HepG2 (cell line): ENCODE results near the gene PRSS22. TPM values are rescaled to one million over a fixed set of nuclear protein-coding genes. Genes with fewer than 3 reads are reported as not detected.
A peak's percentile ranks its signal among the peaks of the same experiment; 100 is the strongest.

Experiments
- CAMTA2 ChIP-seq: sonication (generic); formaldehyde crosslinking; IDR thresholded peaks from 2 replicates; pipeline ENCODE4 v1.4.0; 2020; ENCODE audit warnings: mild to moderate bottlenecking, missing genetic modification reagents, borderline replicate concordance
- GLI4 ChIP-seq: sonication (generic); formaldehyde crosslinking; IDR thresholded peaks from 2 replicates; pipeline ENCODE4 v1.5.1; 2020; ENCODE audit warnings: missing genetic modification reagents, mild to moderate bottlenecking, moderate library complexity, borderline replicate concordance
- KLF6 ChIP-seq: IDR thresholded peaks from 2 replicates; pipeline ENCODE4 v1.8.0; 2016; ENCODE audit warnings: missing biosample characterization, missing genetic modification reagents
- MTA1 ChIP-seq: sonication (generic); formaldehyde crosslinking; IDR thresholded peaks from 2 replicates; pipeline ENCODE4 v1.4.0; 2020; ENCODE audit warnings: missing genetic modification reagents, mild to moderate bottlenecking, borderline replicate concordance
- MYNN ChIP-seq: sonication (generic); formaldehyde crosslinking; IDR thresholded peaks from 2 replicates; pipeline ENCODE4 v1.4.0; 2020; ENCODE audit warnings: mild to moderate bottlenecking, low read depth, missing genetic modification reagents
- NCOR1 ChIP-seq: fragments of 200-600 bp; sonication (generic); IDR thresholded peaks from 2 replicates; pipeline ENCODE4 v1.7.0; 2017; ENCODE audit warnings: antibody characterized with exemption, low read length, borderline replicate concordance
- NR2F6 ChIP-seq, 2 experiments: IDR thresholded peaks; 2 replicates each; pipeline ENCODE4 v1.6.1; 2016; ENCODE audit warnings: antibody characterized with exemption in 1 of 2, mild to moderate bottlenecking in 1 of 2
- PLRG1 ChIP-seq: fragments of 450-650 bp; conservative IDR thresholded peaks from 2 replicates; pipeline ENCODE4 v1.6.1; 2016
- SALL1 ChIP-seq: sonication (generic); formaldehyde crosslinking; IDR thresholded peaks from 2 replicates; pipeline ENCODE4 v1.8.0; 2022; ENCODE audit warnings: mild to moderate bottlenecking, missing genetic modification reagents
- TIGD3 ChIP-seq: sonication (generic); formaldehyde crosslinking; IDR thresholded peaks from 2 replicates; pipeline ENCODE4 v1.5.1; 2020; ENCODE audit warnings: mild to moderate bottlenecking, missing genetic modification reagents, borderline replicate concordance
- ZBTB10 ChIP-seq: sonication (generic); formaldehyde crosslinking; IDR thresholded peaks from 2 replicates; pipeline ENCODE4 v1.4.0; 2020; ENCODE audit warnings: missing genetic modification reagents, borderline replicate concordance
- ZFP36L2 ChIP-seq: sonication (generic); formaldehyde crosslinking; IDR thresholded peaks from 2 replicates; pipeline ENCODE4 v1.4.0; 2020; ENCODE audit warnings: missing genetic modification reagents
- polyA plus RNA-seq, 8 experiments: library from polyadenylated mRNA; depleted of rRNA in 3 of 8; stranded (reverse) in 7 of 8; unstranded in 1 of 8; fragments of >200 nt; fragmentation: Illumina TruSeq in 4 of 8; extraction: Trizol in 4 of 8; gene quantifications; 2 replicates each; pipeline versions ENCODE4 v1.2.1 to v1.2.3, GENCODE V29; 2011 to 2016; ENCODE audit warnings: low read depth in 4 of 8, missing spikeins in 1 of 8, mixed read lengths in 1 of 8; ENCODE audit not compliant: insufficient read depth in 1 of 8
- total RNA-seq, 5 experiments: library from RNA; depleted of rRNA; stranded (reverse); fragments of >200 nt; fragmentation: Illumina TruSeq; extraction: Trizol; gene quantifications; 2 replicates each; pipeline ENCODE4 v1.2.3, GENCODE V29; 2016; ENCODE audit warnings: low read depth in 1 of 5
- TF ChIP-seq, protein P1 (sequence below), 2 experiments: sonication (generic) in 1 of 2; formaldehyde crosslinking in 1 of 2; IDR thresholded peaks; 2 replicates each; pipeline versions ENCODE4 v1.6.1 to v1.9.0; 2014 to 2022; ENCODE audit warnings: antibody characterized with exemption in 1 of 2, borderline replicate concordance in 1 of 2, inconsistent platforms in 1 of 2, low read depth in 1 of 2, missing genetic modification reagents in 1 of 2

Gene PRSS22
- total and polyA plus RNA-seq, 2 of the 13 experiments (the other 11 are each of a cell fraction or from before 2014, with no cell fraction given), result 0.24 to 0.32 TPM

- TF ChIP-seq, protein P1, sequence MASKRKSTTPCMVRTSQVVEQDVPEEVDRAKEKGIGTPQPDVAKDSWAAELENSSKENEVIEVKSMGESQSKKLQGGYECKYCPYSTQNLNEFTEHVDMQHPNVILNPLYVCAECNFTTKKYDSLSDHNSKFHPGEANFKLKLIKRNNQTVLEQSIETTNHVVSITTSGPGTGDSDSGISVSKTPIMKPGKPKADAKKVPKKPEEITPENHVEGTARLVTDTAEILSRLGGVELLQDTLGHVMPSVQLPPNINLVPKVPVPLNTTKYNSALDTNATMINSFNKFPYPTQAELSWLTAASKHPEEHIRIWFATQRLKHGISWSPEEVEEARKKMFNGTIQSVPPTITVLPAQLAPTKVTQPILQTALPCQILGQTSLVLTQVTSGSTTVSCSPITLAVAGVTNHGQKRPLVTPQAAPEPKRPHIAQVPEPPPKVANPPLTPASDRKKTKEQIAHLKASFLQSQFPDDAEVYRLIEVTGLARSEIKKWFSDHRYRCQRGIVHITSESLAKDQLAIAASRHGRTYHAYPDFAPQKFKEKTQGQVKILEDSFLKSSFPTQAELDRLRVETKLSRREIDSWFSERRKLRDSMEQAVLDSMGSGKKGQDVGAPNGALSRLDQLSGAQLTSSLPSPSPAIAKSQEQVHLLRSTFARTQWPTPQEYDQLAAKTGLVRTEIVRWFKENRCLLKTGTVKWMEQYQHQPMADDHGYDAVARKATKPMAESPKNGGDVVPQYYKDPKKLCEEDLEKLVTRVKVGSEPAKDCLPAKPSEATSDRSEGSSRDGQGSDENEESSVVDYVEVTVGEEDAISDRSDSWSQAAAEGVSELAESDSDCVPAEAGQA (IDR thresholded peaks at IDR 0.05; ENCODE audit: low read depth), result no peak
- TF ChIP-seq, protein P1 (CRISPR knock-in tag; IDR thresholded peaks at IDR 0.05; ENCODE audit: borderline replicate concordance), result no peak
- TF ChIP-seq TIGD3 (CRISPR knock-in tag) (no peak), NCOR1 (no peak), ZBTB10 (CRISPR knock-in tag) (no peak), PLRG1 (no peak), MYNN (CRISPR knock-in tag) (no peak), SALL1 (CRISPR knock-in tag) (no peak; the same call in 1 of the 2 replicates), MTA1 (CRISPR knock-in tag) (peak; percentile 37; the same call in 1 of the 2 replicates), CAMTA2 (CRISPR knock-in tag) (peak; percentile 70; the same call in 1 of the 2 replicates), NR2F6 (IDR thresholded peaks at IDR 0.05) (no peak), NR2F6 (CRISPR knock-in tag; IDR thresholded peaks at IDR 0.05) (peak; percentile 69; the same call in 1 of the 2 replicates), GLI4 (CRISPR knock-in tag) (no peak), ZFP36L2 (CRISPR knock-in tag) (no peak), KLF6 (no peak)
Measured at GRCh38 chr16:2904100-2904921, 46.3 kb upstream of the PRSS22 start (continued).
